HG02870 (cell line): Measurements from ENCODE around the gene OLR1.
A peak's percentile ranks its signal among the peaks of the same experiment; 100 is the strongest.
"Not testable (repeated sequence)": the region's sequence is repeated elsewhere in the genome, so short reads cannot be mapped to it uniquely, and the experiment has no call there.

ENCODE experiments used
- ATAC-seq: cut with Tn5 transposase; IDR thresholded peaks from one replicate; pipeline ENCODE4 v1.9.1; 2021; ENCODE audit warnings: mild to moderate bottlenecking, moderate library complexity; ENCODE audit not compliant: unreplicated experiment

OLR1 gene

DNA sequence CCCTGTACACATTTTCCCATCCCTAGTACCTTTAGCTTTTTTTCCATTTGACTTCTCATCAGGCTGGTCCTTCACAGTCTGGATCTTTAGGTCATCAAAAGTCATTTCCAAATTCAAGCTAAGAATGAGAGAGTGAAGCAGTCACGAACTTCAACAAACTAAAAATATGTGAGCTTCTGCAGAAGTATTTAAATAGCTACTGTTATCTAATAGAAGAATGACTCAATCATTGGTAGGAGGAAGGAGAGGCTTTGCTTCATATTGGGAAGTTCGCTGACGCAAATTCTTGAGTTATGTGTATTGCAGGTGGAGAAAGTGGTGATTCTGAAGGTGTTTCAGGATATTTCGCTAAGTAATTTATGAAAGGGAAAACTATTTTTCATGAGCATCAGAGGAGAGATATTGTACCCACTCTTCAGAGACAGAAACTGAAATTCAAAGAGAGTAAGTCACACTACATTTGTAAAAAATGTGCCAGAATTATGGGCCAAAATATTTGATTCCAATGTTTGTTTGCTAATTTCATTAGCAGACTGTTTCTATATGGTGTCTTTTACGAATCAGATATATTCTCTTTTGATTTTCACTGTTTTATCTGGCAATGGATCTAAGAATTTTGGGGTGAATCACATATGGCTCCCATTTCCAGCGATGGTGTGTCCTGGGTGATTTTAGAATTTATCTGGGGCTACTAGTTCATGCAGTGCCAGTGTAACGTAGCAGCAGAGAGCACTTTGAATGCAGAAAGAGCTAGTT is at the start of gene OLR1:
Gene OLR1 (minus strand): TSS at position 160 of the 756 bp plus-strand sequence. CDS start 55 bp downstream, at position 105.
- no peak for ATAC-seq

DNA sequence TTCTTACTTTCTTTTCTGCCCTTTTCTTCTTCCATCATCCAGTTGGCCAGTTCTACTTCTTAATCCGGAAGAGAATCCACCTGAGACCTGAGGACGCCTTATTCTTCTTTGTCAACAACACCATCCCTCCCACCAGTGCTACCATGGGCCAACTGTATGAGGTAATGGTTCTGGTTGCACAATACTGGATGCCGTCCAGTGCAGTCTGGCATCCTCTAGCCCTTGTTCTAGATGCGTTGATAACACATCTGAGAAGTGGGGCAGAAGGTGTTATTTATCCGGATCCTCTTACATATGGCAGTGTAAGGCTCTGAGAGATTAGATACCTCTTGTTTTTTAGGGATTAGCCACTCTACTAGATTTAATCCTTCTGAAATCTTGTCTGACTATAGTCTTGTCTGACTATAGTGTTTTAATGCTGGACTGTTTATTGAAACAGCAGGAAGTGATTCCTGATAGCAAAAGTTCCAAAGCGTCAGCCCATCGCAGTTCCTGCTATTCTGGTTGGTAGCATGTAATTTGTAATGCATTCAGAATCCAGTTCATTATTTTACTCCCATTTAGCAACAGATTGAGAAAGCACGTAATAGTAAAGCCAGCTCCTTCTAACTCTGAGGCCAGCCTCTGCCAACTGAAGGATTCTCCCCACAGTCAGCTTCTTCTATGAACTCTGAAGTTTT is 48.6 kb upstream of the OLR1 start:
- ATAC-seq, result no peak

DNA sequence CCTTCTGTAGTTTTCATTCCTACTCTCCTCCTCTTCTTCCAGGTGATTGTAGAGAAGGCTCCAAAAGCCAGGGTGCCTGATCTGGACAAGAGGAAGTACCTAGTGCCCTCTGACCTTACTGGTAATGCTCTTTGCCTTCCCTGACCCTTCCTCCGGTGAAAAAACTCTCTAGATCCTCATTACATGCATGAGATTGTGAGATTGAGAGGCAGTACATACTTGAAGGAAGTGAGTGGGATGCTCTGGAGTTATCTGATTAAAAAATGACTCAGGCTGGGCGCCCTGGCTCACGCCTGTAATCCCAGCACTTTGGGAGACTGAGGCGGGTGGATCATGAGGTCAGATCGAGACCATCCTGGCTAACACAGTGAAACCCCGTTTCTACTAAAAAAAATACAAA is 46.1 kb upstream of the OLR1 start:
- ATAC-seq, result no peak

DNA sequence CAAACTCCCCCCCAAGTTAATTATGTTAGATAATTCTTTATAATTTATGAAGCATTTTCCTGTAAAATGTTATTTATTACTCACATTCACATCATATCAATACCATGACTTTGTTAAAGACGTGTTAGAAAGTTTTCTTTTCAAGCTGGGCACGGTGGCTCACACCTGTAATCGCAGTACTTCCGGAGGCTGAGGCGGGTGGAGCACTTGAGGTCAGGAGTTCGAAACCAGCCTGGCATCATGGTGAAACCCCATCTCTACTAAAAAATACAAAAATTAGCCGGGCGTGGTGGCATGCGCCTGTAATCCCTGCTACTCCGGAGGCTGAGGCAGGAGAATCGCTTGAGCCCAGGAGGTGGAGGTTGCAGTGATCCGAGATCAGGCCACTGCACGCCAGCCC is 44.0 kb upstream of the OLR1 start:
- not testable (repeated sequence) for ATAC-seq

DNA sequence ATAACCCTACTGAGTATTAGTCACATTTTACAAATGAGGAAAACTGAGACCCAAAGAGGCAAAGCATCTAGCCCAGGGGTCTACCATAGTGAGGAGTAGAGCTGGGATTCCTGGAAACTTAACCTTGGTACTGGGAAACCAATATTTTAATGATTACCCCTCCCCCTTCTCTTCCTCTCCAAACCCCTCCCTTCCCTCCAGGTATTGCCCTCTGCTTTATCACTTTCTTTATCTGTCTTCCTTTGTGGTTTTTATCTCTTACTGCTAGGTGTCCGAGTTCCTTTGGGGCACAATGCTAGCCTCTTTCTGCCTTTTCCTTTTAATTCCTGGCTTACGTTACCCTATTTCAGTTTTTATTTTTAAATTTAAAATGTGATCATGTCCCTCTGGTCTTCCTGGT is 43.5 kb upstream of the OLR1 start:
- ATAC-seq, result no peak

DNA sequence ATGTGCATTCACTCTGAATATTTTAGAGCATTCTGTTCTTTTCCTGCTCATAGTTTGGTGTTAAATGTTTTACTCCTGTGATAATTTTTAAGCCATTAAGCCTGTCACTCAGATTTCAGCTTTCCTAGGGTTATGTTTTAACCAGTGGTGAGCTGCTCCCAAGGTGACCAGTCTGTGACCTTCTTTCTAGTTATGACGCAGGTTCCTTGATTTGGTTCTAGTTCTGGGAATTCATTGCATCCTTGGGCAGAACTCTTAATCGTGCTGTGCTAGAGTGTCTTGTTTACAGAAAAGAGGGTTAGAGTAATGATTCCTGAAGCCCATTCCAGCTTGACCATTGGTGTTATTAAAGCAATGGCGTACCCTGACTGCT is 42.9 kb upstream of the OLR1 start:
- no peak for ATAC-seq

DNA sequence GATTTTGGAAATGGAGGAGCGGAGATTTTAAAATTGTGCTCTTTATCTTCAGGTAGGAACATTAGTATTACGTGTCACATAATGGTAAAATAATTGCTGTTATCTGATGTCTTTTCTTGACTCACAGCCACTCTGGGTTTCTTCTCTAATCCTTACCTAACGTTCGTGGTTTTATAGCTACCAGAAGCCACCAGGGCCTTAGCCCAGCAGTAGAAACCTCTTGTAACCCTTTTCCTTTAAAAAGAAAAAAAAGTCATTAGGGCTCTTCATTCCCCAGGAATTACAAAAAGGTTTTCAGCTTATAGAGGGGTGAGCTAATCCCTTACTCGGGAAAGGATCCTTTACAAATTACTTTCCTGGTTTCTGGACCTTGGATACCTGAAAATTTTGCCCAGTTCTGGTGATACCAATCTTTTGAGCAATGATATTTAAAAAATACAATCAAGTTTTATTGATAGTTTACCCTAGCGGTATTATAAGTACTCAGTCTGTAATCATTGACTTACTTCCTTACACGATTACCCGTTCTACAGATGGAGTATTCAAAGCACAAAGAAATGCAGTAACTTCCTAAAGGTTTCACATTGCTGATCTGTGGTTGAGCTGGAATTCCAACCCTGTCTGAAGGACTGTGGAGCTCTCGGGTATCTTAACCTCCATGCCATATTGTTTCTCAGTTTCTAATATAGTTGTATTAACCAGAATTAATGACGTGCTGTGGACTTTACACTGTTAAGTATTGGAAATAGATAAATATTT is 42.4 kb upstream of the OLR1 start:
- ATAC-seq, result no peak

DNA sequence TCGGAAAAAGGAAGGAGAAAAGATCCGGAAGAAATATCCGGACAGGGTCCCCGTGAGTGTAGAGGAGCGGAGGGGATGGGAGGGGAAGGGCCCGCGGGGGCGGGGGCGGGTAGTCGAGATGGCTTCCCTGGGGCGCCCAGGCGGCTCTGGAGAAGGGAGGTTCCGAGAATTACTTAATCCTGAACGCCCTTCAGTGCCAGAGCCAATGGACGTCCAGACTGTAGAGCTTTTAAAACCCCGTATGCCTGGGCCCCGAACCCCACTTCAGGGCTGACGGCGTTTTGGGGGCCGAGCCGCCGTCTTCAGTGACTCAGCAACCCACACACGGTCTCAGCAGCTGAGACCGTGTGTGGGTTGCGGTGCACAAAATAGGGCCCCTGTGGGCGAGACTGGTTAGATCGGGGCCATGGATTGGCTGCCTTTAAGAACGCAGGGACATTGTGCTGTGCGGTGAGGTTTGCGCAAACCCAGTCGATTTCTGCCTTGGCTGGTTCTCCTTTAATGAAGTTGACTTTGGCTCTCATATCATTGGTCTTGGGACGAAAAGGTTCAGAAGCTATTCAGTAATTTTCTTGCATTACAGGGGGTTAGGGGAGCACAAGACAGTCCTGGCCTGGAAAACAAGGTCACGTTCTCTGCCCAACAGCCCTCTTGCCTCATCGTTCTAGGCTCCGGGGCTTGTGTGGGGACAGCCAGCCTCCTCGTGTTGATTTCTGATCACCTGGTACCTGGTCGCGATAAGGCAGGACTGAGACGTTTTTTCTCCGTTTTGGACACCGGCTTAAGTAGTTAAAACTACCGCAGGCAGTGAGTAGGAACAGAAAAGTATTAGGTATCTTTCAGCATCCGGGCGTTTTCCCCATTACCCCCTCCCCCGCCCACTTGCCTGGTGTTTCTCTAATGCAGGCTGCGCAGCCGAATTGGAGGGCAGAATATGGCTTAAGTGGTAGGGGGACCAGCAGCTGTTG is 41.5 kb upstream of the OLR1 start:
- ATAC-seq, result peak; percentile 47

DNA sequence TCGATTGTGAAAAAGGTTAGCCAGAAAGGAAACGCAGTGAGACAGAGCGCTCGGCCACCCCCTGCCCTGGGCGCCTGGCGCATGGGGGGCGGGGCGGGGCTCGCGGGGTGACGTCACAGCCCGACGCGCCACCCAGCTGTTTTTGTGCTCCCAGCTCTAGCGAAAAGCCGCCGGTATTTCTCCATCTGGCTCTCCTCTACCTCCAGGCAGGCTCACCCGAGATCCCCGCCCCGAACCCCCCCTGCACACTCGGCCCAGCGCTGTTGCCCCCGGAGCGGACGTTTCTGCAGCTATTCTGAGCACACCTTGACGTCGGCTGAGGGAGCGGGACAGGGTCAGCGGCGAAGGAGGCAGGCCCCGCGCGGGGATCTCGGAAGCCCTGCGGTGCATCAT is 40.8 kb upstream of the OLR1 start, which contains the start of gene GABARAPL1:
Gene GABARAPL1 (plus strand): TSS at position 139 of the 393 bp plus-strand sequence. CDS start 253 bp downstream, at position 392.
- peak; percentile 55 for ATAC-seq

DNA sequence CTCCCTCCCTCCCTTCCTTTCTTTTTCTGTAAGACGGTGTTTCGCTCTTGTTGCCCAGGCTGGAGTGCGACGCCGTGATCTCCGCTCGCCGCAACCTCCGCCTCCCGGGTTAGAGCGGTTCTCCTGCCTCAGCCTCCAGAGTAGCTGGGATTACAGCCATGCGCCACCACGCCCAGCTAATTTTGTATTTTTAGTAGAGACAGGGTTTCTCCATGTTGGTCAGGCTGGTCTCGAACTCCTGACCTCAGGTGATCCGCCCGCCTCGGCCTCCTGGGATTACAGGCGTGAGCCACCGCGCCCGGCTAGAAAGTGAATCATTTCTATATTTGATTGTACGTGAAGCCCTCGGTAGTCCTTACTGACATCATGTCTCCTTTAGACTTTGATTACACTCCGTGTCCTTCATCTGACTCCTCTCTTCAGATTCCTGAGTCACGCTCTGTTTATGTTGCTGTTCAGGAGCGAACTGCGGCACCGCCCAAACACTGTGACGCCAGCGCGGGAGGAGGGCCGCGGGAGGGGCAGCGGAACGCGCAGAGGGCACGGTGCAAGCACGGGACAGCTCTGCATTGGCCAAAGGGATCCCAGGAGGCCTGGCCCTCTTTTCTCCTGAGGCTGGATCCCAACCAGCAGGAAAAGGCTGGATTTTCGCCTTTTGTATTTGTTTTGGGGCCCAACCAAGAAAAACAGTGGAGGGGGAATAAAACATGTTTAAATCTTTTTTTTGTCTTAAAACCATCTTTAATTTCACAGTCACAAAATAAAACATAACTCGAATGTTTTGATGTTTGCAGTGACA is 40.2 kb upstream of the OLR1 start:
- peak; percentile 58 for ATAC-seq

DNA sequence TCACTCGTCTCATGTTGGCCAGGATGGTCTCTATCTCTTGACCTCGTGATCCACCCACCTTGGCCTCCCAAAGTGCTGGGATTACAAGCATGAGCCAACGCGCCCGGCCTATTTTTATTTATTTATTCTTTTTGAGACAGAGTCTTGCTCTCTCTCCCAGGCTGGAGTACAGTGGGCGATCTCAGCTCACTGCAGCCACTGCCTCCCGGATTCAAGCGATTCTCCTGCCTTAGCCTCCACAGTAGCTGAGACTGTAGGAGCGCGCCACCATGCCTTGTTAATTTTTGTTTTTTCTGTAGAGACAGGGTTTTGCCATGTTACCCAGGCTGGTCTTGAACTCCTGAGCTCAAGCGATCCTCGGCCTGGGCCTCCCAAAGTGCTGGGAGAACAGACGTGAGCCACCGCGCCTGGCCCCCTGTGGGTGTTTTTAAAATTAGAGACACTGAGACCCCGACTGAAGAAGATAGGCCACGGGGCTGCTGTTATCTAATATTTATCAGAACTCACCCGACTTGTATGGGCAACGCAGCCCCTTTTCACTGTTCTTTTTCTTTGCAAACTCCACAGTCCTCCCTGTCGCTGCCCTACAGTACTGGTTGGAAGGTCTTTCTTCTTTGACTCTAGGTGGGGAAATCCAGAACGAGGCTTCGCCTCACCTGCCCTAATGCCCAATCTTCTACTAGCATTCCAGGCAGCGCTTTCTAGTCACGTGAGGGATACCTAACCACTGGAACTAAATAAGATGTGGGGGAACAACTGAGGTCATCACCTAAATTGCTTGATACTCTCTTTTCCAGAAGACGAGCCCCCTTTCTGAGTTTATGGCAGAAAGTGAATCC is 39.4 kb upstream of the OLR1 start:
- ATAC-seq, result no peak

DNA sequence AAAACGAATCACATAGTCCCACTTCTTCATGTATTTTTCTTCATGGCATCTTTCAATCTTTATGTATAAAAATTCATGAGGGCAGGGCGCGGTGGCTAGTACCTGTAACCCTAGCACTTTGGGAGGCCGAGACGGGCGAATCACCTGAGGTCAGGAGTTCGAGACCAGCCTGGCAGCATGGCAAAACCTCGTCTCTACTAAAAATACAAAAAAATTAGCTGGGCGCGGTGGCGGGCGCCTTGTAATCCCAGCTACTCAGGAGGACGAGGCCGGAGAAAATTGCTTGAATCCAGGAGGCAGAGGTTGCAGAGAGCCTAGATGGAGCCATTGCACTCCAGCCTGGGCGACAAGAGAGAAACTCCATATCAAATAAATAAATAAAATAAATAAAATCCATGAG is 38.3 kb upstream of the OLR1 start:
- no peak for ATAC-seq

DNA sequence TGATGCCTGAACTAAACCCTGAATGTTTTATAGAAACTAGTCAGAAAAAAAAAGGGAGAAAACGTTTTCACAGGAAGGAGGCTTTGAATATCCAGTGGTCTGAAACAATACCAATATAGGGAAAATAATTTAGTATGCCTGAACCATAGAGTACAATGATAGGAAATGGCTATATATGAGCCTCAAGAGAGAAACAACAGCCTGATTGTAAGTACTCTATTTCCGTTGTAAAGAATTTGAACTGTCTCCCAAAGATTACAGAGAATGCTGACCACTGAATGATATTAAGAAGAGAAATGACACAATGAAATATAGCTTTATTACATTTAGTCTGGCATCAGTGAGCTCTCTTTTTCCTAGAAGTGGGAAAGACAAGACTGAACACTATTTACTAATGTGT is 35.2 kb upstream of the OLR1 start:
- no peak for ATAC-seq

DNA sequence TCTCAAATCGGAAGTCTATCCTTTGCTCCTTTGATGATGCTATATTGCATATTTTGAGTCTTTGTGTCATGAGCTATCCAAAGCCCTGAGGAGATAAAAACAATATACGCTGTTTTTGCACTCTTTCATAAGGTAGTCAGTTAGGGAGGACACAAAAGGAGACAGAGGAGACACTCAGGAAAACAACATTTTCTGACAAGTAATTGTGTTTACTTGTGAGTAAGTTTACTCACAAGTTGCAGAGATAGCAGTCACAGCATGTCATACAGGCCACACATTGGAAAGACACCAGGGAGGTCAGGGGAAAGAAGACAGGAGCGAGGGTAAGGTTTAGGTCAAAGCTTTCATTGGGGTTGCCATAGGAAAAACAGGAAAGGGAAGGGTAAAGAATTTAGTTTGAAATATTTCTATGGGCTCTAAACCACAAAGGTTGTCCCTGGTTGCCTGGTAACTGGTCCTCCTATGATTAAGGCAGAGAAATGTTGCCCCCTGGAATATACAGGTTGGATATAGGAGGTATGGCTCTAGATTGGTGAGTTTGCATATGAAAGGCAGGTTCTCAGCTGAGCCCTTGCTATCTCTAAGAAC is 33.4 kb upstream of the OLR1 start:
- no peak for ATAC-seq

DNA sequence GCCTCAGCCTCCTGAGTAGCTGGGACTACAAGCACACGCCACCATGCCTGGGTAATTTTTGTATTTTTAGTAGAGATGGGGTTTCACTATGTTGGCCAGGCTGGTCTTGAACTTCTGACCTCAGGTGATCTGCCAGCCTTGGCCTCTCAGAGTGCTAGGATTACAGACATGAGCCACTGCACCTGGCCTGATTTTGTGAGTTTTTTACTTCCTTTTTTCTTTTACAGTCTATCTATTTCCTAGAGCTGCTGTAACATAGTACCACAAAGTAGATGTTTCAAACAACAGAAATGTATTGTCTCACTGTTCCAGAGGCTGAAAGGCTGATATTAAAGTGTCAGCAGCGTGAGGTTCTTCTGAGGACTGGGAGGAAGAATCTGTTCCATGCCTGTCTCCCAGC is 32.6 kb upstream of the OLR1 start:
- not testable (repeated sequence) for ATAC-seq

DNA sequence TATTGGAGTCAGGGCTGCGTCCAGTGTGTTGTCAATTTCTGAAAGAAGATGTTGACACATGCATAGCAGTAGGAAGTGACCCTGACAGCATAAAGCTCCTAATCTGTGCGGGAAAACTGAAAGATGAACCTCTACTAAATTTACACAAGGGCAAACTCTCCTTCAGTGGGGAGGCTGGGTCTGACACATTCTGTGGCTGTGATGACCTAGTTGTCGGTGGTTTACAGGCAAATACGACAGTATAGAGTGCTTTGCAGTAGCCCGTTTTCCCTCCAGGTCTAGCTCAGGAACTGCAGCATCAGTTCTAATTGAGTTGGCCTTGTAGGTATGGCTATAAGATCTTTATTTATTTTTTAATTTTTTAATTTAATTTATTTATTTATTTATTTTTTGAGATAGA is 25.9 kb upstream of the OLR1 start:
- no peak for ATAC-seq

DNA sequence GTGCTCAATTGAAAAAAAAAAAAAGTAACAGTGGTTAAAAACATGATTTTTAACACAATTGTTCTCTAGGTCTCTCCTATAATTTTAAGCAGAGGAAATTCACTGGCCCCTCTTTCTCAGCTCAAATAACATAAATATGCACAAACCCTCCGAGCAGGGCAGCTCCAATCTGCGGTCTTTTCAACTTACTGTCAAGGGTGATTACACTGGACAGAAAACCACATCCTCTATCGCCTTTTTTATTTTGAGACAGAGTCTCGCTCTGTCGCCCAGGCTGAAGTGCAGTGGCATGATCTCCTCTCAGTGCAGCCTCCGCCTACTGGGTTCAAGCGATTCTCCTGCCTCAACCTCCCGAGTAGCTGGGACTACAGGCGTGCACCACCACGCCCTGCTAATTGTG is 24.3 kb upstream of the OLR1 start:
- ATAC-seq, result peak; percentile 62

DNA sequence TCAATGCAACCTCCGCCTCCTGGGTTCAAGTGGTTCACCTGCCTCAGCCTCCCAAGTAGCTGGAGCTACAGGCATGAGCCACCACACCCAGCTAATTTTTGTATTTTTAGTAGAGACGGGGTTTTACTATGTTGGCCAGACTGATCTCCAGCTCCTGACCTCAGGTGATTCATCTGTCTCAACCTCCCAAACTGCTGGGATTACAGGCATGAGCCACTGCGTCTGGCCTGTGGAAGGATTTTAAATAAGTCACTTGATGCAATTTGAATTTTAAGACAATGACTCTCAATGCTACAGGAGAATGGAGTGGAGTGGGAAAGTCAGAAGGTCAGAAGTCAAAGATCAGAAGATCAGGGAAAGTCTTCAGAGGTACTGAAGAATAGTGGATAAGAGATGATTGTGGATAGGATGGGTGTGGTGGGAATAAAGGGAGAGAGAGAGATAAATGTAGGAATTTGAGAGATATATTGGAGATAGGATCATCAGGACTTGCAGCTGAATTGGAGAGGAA is 22.3 kb upstream of the OLR1 start:
- ATAC-seq, result no peak
